HG02588 (cell line): ENCODE data around the gene OXSM.
A peak's percentile ranks its signal among the peaks of the same experiment; 100 is the strongest.

ENCODE experiments used
- ATAC-seq: cut with Tn5 transposase; IDR thresholded peaks from one replicate; pipeline ENCODE4 v1.9.1; 2021; ENCODE audit warnings: mild to moderate bottlenecking, moderate library complexity; ENCODE audit not compliant: unreplicated experiment

The OXSM gene

DNA sequence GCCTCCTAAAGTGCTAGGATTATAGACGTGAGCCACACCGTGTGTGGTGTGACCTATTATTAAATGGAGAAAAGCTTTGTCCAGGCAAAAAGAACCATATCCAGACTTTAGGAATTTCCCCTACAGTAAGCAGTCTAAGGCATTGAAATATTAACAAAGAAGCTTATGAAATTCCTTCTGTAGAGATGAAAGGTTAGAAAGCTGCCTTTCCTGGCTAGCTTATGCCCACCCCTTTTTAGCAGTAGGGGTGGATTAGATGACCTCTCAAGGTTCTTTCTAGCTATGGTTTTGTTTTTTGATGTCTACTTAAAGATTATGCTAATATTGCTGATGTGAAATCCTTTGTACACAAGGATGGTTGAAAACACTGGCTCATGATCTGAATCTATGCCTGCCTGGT lies 13.9 kb downstream of the OXSM start:
- no peak for ATAC-seq

DNA sequence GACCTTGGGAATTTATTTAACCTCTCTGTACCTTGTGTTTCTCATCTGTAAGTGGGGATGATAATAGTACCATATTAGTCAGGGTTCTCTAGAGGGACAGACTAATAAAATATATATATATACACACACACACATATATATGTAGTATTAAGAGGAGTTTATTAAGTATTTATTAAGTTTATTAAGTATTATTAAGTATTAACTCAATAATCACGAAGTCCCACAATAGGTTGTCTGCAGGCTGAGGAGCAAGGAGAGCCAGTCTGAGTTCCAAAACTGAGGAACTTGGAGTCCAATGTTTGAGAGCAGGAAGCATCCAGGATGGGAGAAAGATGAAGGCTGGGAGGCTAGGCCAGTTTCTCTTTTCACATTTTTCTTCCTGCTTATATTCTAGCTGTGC lies 14.8 kb downstream of the OXSM start:
- no peak for ATAC-seq

DNA sequence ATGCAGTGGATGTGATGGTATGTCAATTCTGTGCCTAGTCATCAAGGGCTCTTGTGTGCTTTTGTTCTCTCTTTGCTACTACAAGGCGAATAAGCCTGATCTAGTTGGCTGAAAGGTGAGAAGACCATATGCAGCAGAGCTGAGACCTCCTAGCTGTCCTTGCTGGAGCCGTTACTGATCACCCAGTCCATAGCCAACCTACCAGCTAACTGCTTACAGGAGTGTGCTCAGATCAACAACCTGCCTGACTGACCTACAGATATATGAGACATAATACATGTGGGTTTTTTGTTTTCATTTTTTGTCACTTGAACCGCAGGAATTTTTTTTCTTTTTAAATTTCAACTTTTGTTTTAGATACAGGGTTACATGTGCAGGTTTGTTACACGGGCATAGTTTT lies 22.8 kb downstream of the OXSM start:
- no peak for ATAC-seq

DNA sequence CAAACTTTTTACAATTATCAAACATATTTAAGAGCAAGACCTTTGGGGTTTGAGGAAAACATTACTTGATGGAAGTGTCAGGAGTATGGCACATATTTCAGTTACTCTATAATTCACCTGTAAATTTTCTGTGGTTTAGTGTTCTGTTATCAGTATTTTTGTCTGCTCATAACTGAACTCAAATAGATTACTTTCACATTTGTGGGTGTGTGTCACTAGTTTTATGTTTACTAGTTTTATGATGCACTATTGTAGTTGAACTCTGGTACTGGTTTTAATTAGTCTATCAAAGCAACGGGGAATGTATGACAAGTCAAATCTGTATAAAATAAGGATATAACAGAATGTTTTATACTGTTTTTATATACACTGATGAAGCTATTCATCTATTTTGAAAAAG lies 27.2 kb downstream of the OXSM start:
- ATAC-seq = no peak

DNA sequence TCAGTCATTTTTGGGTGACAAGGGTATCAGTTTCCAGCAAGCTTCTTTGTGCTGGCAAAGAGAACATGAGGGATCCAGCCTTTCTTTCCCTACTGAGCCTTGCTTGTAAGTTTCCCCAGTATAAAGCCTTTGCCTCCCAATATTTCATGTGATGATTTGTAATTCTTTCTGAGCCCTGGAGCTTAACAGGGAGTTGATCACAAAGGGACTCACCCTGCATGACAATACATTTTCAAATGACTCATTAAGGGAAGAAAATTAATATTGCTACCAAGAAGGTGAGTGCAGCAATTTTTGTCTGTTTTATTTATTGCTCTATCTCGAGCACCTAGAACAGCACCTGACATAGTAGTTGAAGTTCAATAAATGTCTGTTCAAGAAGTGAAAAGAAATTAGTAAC lies 27.7 kb downstream of the OXSM start:
- no peak for ATAC-seq

DNA sequence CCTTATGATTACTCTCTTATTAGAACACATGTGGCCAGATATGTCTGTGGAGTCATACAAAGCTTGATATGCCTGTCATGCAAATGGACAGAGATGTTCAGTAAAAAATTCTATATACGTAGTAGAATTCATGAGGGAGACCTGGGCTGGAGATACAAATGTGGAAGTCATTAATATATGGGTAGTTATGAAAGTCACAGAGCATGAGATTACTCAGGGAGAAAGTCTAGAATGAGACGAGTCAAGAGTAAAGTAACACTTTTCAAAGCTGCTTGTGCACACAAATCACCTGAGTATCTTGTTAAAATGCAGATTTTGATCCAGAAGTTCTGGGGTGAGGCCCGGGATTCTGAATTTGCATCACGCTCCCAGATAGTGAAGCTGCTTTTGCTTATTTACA lies 28.4 kb downstream of the OXSM start:
- no peak for ATAC-seq

DNA sequence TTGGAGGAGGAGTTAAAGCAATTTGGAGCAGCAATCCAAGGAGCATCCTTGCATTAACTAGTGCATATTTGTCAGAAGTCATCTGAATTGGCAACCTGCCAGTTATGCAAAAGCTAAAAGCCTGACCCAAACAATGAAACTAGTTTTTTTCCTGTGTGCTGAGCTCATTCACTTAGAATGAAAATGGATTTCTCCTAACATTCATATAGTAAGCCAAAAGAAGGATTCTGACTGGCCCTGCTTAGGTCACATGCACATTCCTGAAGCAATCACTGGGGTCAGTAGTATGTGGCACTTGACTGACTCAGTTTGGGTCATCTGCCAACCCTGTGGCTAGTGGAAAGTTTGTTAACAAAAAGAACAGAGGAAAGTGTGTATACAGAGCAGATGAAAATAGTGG lies 30.5 kb downstream of the OXSM start:
- ATAC-seq = no peak

DNA sequence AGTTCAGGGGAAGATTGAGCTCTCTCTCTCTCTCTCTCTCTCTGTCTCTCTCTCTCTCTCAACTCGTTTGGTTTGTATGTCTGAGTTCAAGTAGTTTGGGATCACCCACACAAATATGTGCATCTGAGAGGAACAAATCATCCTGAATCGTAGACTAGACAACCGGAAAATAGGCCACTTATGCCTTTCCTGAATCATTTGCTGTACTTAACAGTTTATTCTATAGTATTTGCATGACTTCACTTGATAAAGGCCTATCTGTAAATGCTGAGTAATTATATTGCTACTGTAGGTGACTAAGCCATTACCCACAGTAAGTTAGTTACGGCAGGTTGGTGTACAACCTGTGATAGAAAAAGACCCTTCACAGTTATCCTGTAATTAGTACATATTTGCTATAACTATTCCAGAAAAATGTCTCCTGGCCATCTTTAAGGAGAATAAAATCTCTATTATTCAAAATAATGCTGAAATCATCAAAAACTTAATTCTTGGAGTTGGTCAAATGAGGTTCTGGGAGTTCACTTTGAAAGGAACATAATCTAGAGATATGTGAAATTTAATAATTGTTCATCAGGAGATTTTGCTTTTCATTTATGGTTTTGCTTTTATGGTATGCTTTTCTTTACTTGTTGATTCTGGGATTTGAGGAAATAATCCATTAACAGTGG lies 31.1 kb downstream of the OXSM start:
- no peak for ATAC-seq

DNA sequence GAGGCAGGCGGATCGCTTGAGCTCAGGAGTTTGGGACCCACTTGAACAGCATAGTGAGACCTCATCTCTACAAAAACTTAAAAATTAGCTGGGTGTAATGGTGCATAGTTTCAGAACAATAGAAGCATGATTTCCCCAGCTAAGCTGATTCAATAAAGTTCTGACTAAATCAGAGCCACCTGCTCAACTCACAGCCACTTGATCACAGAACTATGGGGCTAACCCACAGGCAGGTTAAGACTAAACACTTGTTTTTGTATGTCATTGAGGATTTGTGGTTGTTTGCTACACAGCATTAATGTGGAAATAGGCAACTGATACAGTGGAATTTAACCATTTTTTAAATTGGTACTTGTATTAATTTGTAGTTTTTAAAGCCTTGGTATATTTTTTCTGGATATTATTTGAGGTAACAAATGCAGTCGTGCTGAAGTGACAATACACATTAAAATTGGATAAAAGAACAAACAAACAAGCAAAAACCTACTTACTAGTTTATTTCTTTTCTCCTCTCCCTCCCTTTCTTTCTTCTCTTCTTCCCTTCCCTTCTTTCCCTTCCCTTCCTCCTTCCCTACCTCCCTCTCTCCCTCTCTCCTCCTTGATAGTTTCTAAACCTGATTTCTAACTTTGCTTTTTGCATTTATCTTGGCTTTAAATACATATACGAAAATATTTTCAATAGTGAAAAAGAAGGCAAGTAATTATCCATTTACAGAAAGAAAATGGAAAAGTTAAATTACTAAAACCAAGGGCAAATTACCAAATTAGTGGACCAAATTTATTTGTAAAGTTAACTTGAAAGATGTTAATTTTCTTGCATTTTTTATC lies 32.1 kb downstream of the OXSM start:
- ATAC-seq = no peak

DNA sequence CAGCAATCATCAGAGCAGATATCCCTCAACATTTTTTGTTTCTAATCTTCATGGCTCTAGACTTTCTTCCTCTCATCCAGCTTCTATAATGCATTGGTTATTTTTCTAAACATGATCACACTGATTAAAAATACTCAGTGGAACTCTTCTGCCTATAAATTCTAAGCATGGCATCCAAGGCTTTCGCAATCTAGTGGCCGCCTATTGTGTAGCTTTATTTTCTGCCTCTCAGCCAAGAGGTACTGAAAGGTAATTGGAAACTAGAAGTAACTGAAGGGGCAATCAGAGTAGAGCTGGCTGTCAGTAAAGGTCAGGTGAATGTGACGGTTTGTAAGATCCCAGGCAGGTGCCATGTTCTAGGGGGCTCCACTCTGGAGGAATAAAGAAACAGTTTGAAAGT lies 33.4 kb downstream of the OXSM start:
- ATAC-seq = no peak

DNA sequence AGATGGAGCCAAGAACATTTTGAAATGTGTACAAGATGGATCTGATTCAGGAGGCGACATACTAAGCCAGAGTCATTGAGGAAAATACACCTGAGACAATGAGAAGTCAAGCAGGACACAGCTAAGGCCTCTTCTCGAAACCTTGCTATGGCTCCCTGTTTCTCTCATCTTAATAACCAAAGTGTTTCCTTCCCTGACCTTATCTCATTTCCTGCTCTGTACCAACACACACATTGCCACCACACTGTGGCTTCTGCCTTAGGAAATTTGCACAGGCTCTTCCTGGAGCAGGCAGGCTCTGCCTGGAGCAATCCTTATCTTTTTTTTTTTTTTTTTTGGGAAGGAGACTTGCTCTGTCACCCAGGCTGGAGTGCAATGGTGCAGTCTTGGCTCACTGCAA lies 36.6 kb downstream of the OXSM start:
- ATAC-seq = no peak

DNA sequence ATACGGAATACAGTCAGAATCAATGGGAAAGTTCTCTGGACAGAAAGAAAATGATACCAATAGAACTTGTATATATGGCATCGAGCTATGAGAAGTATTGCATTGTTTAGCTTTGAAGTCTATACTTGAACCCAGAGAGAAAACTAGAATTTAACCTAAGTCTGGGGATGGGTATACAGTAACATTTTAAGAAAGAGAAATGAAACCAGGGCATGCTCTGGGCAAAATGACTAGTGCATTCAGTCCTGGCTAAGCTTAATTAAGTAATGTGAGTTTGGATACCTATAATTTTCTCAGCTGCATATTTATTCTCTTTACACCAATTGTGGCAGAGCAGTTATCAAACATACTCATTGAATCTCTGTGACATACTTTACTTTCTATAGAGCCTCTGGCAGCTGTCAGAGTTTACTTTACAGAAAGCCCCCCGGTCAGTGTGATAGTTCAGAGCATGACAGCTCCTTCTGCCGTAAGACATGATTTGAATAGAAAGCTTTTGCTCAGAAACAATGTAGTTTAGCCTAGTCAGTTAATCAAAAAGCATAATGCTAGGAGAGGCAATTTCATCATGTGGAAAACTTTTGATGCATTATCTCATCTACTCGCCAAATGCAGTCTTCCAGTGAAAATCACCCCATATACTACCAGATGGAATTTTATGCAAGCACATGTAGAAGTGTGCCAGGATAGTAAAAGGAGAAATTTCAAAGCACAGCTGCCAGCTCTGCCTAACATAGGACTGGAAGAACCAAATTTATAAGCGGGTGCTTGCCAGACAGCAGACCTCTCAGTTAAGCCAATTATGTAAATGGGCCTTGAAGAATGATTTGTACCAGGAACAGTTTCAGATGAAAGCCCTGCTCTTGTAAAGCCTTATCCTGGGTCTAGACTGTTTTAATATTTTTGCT lies 40.7 kb downstream of the OXSM start:
- ATAC-seq = no peak

DNA sequence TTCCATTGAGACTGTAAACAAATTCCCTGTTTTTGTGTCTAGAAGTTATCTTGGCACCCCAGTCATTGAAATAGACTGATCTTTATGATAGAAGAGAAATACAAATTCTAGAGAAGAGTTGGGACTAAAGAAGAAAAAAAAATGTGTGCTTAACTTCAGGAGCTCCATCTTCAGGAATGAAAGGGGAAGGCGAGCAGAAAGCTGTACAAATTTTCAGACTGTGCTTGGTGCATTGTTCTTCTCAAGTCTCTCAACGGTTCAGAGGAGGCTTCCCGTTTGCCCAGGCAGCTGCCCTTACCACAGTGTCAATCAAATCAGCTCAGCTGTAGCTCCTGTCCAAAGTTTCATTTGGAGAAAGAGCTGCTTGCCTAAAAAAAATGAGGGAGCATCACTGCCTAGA lies 41.7 kb downstream of the OXSM start:
- ATAC-seq = no peak

DNA sequence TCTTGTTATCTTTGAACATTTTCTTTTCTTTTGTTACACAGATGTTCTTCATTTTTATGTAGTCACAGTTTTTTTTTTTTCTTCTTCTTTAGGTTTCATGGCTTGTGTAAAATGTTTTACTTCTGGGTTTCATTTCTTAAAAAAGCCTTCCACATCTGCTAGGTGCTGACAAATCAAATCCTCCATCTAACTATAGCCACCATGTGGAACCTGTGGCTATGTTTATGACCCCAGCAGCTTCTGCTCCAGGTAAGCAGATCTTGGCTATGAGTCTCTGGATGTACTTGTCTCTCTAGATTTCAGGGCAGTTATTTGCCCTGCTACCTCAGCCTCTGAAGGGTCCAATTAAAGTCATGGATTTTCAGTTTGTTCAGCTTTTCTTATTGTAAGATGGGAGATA lies 44.5 kb downstream of the OXSM start:
- peak; percentile 71 for ATAC-seq

DNA sequence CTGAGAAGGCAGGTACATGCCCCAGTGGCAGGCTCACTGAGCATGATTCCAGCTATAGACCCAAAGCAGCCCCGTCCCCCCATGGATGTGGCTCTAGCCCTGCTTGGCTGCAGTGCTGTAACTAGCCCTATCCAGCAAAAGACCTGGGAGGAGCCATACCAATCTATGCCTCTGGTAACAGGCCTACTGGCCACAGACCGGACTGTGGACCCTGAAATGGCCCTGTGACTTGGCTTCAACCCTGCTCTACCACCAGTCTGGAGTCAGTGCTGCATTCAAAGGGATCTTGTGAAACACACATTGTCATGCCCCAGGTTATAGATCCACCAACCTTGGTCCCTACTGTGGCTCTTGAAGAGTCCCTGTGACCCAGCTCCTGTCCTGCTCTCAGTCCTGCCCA lies 46.7 kb downstream of the OXSM start:
- ATAC-seq = no peak

DNA sequence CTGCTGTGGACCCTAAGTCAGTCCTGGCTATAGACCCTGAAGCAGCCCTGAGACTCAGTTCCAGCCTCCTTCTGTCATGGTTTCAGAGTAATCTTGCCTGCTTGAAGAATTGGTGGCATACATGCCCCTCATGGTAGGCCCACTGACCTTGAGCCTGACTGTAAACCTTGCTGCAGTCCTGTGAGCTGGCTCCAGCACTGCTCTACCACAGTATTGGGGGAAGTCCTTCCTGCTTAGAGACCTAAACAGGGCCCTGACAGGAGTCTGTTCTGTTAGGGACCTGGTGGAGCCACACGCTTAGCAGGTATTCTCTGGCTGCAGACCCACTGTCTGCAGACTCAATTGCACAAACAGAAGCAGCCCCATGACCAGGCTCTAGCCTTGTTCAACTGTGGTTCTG lies 47.1 kb downstream of the OXSM start:
- ATAC-seq = no peak

DNA sequence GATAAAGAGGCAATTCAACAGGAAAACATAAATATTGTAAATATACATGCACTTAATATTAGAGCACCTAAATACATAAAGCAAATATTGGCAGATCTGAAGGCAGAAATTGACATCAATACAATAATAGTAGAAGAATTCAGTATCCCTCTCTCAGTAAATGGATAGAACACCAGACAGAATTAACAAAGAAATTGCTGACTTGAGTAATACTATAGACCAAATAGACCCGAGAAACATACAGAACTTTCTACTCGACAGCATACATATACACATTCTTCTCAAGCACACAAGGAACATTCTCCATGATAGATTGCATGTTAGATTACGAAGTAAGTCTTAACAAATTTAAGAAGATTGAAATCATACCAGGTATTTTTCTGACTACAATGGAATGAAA lies 50.2 kb downstream of the OXSM start:
- ATAC-seq = no peak

DNA sequence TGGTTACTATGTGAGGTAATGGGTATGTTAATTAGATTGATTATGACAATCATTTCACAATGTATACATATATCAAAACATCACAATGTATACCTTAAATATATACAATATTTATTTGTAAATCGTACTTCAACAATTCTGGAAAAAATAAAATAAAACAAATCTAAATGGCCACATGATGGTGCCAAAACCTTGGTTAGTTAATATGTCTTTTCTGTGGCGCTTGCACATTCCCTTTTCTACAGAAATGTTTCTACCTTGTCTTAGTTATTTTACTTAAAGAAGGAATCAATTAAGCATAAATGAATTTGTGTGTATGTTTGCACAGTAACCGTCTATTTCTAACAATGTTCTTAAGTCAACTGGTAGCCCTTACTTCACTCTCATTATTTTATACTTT lies 53.4 kb downstream of the OXSM start:
- ATAC-seq = no peak
